ENCODE results near the gene IP6K1.
"Not testable (repeated sequence)": the region's sequence is repeated elsewhere in the genome, so short reads cannot be mapped to it uniquely, and the experiment has no call there.

IP6K1 gene

GRCh38 chr3:49786357-49787181, at the start of gene IP6K1:
Gene IP6K1, minus strand, starts transcription at chr3:49786542. Its CDS starts 38,502 bp downstream, at chr3:49748040.
- DNase-seq (ENCODE audit: low read depth in 3 of 3) = peak; percentile 98 to 100 (median 98)

DNA sequence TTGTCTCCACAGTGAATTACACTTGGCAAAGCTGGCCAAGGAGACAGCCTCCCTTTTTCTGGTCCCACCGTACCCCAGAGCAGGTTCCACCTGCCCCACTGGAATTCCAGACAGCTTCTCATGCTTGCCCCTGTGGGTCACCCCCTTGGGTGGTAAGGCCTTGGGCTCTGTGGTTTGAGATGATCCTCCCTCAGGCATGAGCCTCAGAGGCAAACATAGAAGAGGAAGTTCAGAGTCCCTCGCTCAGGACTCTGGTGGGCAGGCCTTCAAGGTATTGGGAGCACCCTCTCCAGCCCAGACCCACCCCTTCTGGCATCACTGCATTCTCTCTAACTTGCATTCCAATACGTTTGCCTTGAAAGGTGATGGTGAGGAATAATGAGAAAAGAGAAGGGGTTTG, 45.0 kb upstream of the IP6K1 start:
- no peak for DNase-seq (ENCODE audit: low read depth in 3 of 3)

GRCh38 chr3:49826016-49826415, 39.7 kb upstream of the IP6K1 start:
- no peak for DNase-seq (ENCODE audit: low read depth in 3 of 3)

- not testable (repeated sequence) for DNase-seq (ENCODE audit: low read depth in 3 of 3)
Measured at GRCh38 chr3:49823131-49823530, 36.8 kb upstream of the IP6K1 start.

DNA sequence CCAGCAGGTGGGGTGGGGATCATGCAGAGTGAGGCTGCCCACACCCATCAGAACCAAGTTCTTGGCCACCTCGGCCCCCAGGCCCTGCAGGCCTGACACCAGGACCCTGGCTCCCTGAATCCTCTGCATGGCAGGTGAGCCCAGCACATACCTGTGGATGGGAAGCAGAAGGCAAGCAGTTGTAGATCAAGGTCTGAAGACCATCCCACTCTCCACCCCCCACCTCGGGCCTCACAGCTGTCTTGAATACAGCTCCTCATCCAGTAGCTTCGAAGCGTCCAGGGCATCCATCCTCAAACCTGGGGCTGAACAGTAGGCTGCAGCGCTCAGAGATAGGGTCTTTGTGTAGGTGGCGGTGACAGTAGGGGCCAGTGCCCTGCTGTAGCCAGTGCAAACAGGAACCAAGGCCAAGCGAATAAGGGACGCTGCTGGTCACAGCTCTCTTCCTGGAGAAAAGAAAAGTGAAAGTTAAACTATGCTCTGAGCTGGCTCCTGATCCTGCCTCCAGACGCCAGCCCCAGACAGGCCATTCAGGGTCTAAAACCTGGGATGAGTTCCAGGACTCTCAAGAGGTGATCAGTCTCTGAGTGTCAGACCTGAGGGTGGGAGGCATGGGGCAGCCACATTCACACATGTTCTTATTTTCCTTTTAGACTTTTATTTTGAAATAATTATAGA, 27.3 kb upstream of the IP6K1 start, which contains the start of gene UBA7:
Gene UBA7 (minus strand): TSS at position 457 of the 678 bp plus-strand sequence. CDS start 166 bp downstream, at position 291.
- DNase-seq (ENCODE audit: low read depth in 3 of 3) = peak in 1 of 3 experiments; percentile 21

- no peak for DNase-seq (ENCODE audit: low read depth in 3 of 3)
Measured at GRCh38 chr3:49812916-49813496, 26.7 kb upstream of the IP6K1 start.

DNA sequence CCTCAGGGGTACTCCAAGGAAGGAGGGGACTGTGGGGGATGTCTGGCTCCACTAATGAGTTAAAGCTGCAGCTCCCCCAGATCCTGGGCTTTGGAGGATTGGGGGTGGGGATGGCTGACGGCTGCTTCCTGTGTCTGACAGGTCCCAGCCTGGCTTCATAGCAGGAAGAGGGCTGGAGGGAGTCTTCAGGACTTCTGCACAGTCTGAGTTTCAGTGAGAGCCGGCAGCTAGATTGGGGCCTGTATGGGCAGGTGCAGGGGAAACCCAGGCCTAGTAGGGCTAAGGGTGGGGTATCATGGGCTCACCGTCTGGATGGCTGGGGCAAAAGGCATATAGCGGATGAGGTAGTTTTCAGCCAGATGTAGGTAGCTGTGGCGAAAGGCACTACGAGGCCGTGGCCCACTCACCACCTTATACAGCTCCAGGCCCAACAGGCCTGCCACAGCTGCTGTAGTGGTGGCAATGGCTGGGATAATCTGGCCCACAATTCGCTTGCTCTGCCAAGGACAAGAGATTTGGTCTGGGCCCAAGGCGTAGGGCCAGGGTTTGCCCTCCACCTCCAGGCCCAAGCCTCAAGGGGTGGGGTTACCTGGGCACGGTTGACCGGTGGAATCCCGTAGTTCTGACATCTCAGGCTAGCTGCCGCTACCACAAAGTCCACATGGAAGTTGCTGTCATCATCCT, 21.2 kb upstream of the IP6K1 start:
- no peak for DNase-seq (ENCODE audit: low read depth in 3 of 3)

GRCh38 chr3:49806850-49807249, 20.5 kb upstream of the IP6K1 start:
- DNase-seq (ENCODE audit: low read depth in 3 of 3) = no peak

DNA sequence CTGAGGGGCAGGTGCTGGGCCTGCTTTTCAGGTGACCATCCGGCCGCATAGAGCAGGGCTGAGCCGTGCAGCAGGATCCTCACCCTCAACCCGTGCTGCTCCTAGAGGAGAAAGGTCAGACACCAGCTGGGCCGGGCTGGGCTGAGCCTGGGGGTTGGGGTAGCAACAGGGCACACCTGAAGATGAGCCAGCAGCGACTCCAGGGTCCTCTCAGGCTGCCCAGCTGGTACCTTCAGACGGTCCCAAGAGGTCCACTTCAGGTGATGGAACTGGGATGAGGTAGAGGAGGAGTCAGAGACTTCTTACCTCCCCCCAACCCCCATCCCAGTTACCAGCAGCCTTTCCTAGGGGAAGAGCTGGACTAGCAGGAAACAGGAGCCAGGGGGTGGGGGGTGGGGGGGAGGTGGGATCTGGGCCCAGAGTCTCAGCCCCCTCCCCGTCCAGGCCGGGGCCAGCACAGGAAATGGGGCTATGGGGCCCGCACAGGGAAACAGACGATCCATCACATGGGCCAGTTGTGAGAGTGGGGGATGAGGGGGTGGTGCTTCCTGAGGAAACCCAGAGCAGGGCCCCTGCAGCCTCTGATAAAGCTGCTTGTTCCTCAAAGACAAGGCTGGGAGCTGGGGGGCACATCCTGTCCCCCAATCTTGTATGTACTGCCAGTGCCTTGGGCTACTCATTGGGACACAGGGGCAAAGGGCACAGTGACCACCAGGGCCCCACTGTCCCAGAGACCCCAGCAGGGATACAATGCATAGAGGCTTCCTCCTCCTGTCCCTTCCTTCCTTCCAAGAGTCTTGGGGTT, 19.8 kb upstream of the IP6K1 start:
- DNase-seq (ENCODE audit: low read depth in 3 of 3) = no peak

DNA sequence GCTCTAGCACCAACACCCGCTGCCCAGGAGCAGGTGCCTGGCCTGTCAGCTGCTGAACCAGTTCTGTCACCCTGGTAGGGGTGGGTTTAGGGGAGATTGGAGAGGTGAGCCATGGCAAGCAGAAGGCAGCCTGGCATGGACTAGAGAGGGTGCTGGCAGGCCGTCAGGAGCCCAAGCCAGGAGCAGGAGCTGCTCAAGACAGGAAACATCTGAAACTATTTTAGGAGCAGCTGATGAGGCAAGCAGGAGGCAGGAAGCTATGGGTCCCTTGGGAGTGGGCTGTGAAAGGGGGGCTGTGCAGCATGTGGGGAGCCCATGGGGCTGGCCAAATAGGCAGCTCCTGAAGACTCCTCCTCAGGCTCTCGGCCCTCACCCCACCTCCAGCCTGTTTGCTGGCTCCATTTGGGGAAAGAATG, 19.0 kb upstream of the IP6K1 start:
- DNase-seq (ENCODE audit: low read depth in 3 of 3) = no peak

GRCh38 chr3:49804141-49805041, 18.0 kb upstream of the IP6K1 start:
- no peak for DNase-seq (ENCODE audit: low read depth in 3 of 3)

GRCh38 chr3:49803465-49804140, 17.3 kb upstream of the IP6K1 start:
- peak in 1 of 3 experiments; percentile 33 for DNase-seq (ENCODE audit: low read depth in 3 of 3)

GRCh38 chr3:49802719-49803464, 16.6 kb upstream of the IP6K1 start, which contains the start of gene INKA1:
Gene INKA1, plus strand, starts transcription at chr3:49803261. Its CDS starts 132 bp downstream, at chr3:49803393.
- peak; percentile 78 to 87 (median 82) for DNase-seq (ENCODE audit: low read depth in 3 of 3)

- DNase-seq (ENCODE audit: low read depth in 3 of 3) = no peak
Measured at GRCh38 chr3:49801160-49801559, 14.8 kb upstream of the IP6K1 start.

- no peak for DNase-seq (ENCODE audit: low read depth in 3 of 3)
Measured at GRCh38 chr3:49799761-49800160, 13.4 kb upstream of the IP6K1 start, which contains the start of gene CDHR4. Gene CDHR4, minus strand, starts transcription at chr3:49799873. Its CDS starts 61 bp downstream, at chr3:49799812.

- DNase-seq (ENCODE audit: low read depth in 3 of 3) = no peak
Measured at GRCh38 chr3:49799105-49799504, 12.8 kb upstream of the IP6K1 start.

DNA sequence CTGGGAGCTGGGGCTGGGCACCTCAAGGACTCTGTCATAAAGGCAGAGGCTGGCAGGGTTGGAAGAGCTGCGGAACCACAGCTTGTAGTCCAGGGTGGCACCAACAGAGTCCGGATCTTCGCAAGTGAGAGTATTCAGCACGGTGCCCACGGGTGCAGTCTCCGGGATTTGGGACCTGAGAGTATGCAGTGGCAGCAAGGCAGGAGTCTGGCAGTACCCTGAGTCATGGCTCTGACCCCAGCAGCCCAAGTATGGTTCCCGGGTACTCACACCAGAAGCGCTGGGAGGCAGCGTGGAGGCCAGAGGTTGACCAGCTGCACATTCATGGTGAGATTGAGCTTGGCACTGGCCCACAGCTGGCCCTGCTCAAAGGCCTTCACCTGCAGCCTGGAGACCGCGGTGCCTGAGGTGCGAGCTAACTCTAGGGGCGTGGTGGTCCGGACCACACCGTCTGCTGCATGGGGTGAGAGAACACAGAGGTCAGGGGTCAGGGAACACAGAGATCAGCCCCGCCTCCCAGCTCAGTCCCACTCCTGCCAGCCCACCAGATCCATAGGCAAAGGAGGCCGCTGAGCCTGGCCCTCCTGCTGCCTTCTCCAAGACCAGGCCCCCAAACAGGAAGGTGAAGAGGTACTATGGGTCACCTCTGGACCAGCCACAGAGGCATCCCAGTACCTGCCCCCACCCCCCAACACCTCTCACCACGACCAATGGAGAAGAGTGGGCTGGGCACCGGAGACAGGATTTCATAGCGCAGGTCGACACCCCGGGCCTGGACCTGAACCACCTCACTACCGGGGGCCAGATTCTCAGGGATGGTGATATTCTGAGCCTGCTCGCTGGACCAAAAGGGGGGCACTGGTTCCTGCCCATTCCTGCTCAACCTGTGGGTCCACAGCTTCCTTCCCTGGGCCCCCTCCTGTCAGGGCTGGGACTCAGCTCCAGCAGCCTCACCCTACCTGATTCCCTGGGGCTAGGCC, 8.9 kb upstream of the IP6K1 start:
- no peak for DNase-seq (ENCODE audit: low read depth in 3 of 3)

Measured in stimulated activated CD4-positive, alpha-beta T cell treated with anti-CD3 and anti-CD28 coated beads, TNF-alpha, amount 100 ng/mL, for 24 hours (primary cell).